DND-41 (cell line): ENCODE data around the gene FRS3.

Experiments used
- EZH2 ChIP-seq: IDR thresholded peaks from 3 replicates; pipeline ENCODE4 v1.6.1; 2012; ENCODE audit warnings: borderline replicate concordance, low read depth, mild to moderate bottlenecking, moderate library complexity, low read length, inconsistent platforms; ENCODE audit not compliant: severe bottlenecking
- TF ChIP-seq, protein P1 (sequence below): IDR thresholded peaks from 2 replicates; pipeline ENCODE4 v1.5.1; 2012; ENCODE audit warnings: borderline replicate concordance, low read length, moderate library complexity, mild to moderate bottlenecking; ENCODE audit not compliant: poor library complexity, severe bottlenecking; ENCODE audit errors: extremely low read depth

DNA sequence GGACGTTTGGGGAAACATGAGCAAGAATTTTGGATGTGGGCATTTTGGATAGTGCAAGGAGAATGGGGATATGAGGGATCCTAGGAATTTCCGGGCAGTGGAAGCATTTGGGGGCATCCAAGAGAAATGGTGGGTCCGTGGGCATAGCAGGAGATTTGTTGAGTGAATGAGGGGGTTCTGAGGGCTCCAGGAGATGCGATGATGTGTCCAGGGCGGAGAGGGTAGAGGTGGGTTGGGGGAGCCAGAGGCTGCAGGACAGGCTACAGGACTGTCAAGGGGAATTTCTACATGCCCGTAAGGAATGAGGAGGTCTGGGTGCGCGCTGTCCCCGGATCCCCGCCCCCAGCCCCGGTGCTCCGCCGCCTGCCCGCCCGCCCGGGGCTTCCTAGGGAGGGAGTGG lies 364 bp downstream of the FRS3 start:
- TF ChIP-seq, protein P1, sequence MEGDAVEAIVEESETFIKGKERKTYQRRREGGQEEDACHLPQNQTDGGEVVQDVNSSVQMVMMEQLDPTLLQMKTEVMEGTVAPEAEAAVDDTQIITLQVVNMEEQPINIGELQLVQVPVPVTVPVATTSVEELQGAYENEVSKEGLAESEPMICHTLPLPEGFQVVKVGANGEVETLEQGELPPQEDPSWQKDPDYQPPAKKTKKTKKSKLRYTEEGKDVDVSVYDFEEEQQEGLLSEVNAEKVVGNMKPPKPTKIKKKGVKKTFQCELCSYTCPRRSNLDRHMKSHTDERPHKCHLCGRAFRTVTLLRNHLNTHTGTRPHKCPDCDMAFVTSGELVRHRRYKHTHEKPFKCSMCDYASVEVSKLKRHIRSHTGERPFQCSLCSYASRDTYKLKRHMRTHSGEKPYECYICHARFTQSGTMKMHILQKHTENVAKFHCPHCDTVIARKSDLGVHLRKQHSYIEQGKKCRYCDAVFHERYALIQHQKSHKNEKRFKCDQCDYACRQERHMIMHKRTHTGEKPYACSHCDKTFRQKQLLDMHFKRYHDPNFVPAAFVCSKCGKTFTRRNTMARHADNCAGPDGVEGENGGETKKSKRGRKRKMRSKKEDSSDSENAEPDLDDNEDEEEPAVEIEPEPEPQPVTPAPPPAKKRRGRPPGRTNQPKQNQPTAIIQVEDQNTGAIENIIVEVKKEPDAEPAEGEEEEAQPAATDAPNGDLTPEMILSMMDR: no peak
- no peak for TF ChIP-seq EZH2
